ENCODE results near the gene L3MBTL3.
A peak's percentile ranks its signal among the peaks of the same experiment; 100 is the strongest.
"Not testable (repeated sequence)": the region's sequence is repeated elsewhere in the genome, so short reads cannot be mapped to it uniquely, and the experiment has no call there.

L3MBTL3 gene

GRCh38 chr6:130147111-130147510 is 128.7 kb downstream of the L3MBTL3 start:
- H3K4me3 ChIP-seq (ENCODE audit: low read depth, low read length): no peak overlapping the region
- DNase-seq (ENCODE audit: low read depth): no peak
- TF ChIP-seq CTCF (conservative IDR thresholded peaks at IDR 0.05; ENCODE audit: low read depth, low read length): no peak

GRCh38 chr6:130148181-130148580 is 129.8 kb downstream of the L3MBTL3 start:
- peak; percentile 41 for TF ChIP-seq CTCF (conservative IDR thresholded peaks at IDR 0.05; ENCODE audit: low read depth, low read length)
- no peak for DNase-seq (ENCODE audit: low read depth)

GRCh38 chr6:130149016-130149415 is 130.6 kb downstream of the L3MBTL3 start:
- DNase-seq (ENCODE audit: low read depth); H3K4me3 ChIP-seq (ENCODE audit: low read depth, low read length): not testable (repeated sequence)

More at GRCh38 chr6:130148181-130148580, 129.8 kb downstream of the L3MBTL3 start:
- H3K4me3 ChIP-seq (ENCODE audit: low read depth, low read length): no peak overlapping the region

GRCh38 chr6:130150906-130151305 is 132.5 kb downstream of the L3MBTL3 start:
- DNase-seq (ENCODE audit: low read depth): no peak
- no peak overlapping the region for H3K4me3 ChIP-seq (ENCODE audit: low read depth, low read length)
- TF ChIP-seq CTCF (conservative IDR thresholded peaks at IDR 0.05; ENCODE audit: low read depth, low read length): no peak

GRCh38 chr6:130152908-130153510 is 134.6 kb downstream of the L3MBTL3 start:
- no peak for DNase-seq (ENCODE audit: low read depth)
- H3K4me3 ChIP-seq (ENCODE audit: low read depth, low read length): no peak overlapping the region
- TF ChIP-seq CTCF (conservative IDR thresholded peaks at IDR 0.05; ENCODE audit: low read depth, low read length): no peak

GRCh38 chr6:130156908-130157307 is 138.5 kb downstream of the L3MBTL3 start:
- H3K4me3 ChIP-seq (ENCODE audit: low read depth, low read length): no peak overlapping the region
- DNase-seq (ENCODE audit: low read depth): no peak
- no peak for TF ChIP-seq CTCF (conservative IDR thresholded peaks at IDR 0.05; ENCODE audit: low read depth, low read length)

- no peak for DNase-seq (ENCODE audit: low read depth)
- no peak for TF ChIP-seq CTCF (conservative IDR thresholded peaks at IDR 0.05; ENCODE audit: low read depth, low read length)
- no peak overlapping the region for H3K4me3 ChIP-seq (ENCODE audit: low read depth, low read length)
Measured at GRCh38 chr6:130158056-130158455, 139.7 kb downstream of the L3MBTL3 start.
